ENCODE results near the gene FAM3D.

The FAM3D gene

DNA sequence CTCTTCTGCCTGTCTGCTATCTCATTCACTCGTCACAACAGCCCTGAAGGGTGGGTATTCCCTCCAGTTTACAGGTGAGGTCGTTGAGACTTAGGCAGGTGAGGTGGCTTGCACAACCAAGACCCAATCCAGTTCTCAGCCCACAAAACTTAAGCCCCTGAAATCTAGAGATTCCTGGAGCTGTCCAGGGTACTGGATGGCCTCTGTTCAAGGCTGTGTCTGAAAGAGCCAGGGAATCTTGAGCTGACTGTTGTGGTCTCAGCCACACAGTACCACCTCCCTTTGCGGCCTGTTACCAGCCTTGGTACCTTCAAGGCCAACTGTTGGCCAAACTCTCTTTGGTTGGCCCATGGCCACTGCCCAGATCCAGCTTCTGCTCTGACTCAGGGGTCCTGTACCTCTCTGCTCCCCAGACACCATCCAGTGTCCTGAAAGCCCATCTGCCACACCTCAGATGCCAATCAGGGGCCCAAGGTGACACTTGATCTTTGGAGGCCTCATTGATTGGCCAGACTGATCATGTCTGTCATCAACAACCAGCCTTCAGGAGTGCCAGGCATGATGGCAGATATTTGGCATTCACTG, 78.5 kb downstream of the FAM3D start:
- no peak for DNase-seq

DNA sequence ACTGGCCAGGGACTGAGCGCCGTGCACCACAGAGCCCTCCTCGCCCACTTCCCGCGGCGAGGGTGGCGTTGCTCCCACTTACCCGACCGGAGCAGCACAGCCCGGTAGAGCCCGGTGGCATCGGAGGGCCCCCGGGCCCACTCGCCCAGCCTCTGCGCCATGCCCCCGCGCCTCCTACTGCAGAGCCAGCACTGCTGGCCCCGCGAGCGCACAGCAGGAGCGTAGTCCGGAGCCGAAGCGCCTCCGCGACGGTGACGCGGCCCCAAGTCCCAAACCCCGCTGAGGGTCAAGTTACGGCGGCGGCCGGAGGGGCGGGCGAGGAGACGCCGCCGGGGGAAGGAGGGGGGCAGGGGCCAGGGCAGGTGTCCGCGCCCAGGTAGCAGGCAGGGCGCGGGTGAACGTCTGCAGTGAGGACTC, 79.8 kb downstream of the FAM3D start:
- DNase-seq = no peak

DNA sequence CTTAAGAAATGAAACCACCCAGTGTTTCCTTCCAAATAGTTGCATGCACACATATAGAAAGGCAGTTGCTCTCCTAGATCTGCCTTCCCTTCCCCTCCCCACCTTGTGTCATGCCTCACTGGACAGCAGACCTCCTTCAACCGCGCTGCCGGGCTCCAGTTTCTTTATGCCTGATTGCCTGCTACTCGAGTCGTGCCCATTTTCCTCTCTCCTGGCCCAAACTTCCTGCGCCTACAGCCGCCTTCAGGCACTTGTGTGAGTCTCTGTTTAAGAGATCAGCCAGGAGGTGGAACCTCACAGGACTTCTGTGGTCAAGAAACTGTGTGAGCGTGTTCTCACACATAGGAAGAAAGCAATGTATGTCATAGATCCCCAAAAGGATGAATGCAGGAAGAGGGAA, 80.6 kb downstream of the FAM3D start:
- no peak for DNase-seq

- peak; percentile 76 for DNase-seq
These were observed 81.4 kb downstream of the FAM3D start for GRCh38 chr3:58585005-58585786.

DNA sequence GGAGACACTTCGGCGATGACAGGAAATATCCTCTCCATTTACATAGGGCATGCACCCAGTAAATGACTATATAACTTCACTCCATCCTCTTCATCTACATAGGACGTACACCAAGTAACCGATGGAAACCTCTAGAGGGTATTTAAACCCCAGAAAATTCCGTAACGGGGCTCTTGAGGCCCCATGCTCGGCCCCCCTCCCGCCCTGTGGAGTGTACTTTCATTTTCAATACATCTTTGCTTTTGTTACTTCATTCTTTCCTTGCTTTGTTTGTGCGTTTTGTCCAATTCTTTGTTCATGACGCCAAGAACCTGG, 81.9 kb downstream of the FAM3D start:
- DNase-seq = no peak

Measured in stimulated activated CD4-positive, alpha-beta T cell treated with anti-CD3 and anti-CD28 coated beads, Interleukin-15, amount 100 ng/mL, for 24 hours (primary cell).